WTC11 (cell line): Measurements from ENCODE around the gene UNC13C. TPM values are rescaled to one million over a fixed set of nuclear protein-coding genes. Genes with fewer than 3 reads are reported as not detected.

Experiments used
- ATAC-seq: fragments of 200-7000 bp; cut with Tn5 transposase; 2 replicates; pipeline ENCODE4 v1.10.0; 2021; ENCODE audit warnings: mild to moderate bottlenecking, moderate library complexity
- CTCF ChIA-PET: fragments of 300-600 bp; sonication (Branson Sonifier 250); formaldehyde crosslinking; loops from one replicate; lab custom pipeline; 2021; ENCODE audit warnings: antibody characterized with exemption; lab: Charles Lee
- POLR2A ChIA-PET: fragments of 350-600 bp; sonication (Branson Sonifier 250); formaldehyde crosslinking; loops from one replicate; lab custom pipeline; 2021; ENCODE audit warnings: antibody characterized with exemption; lab: Charles Lee
- DNase-seq: peaks from one replicate; pipeline ENCODE4 v3.0.0; 2021; ENCODE audit warnings: low spot score
- H3K27ac Mint-ChIP-seq: 2 replicates; pipeline ENCODE4 v1.8.0; 2021; ENCODE audit warnings: mixed read lengths
- H3K27me3 Mint-ChIP-seq: 2 replicates; pipeline ENCODE4 v1.8.0; 2021; ENCODE audit warnings: low read depth, mild to moderate bottlenecking, moderate library complexity, mixed read lengths
- H3K36me3 Mint-ChIP-seq: 2 replicates; pipeline ENCODE4 v1.8.0; 2021; ENCODE audit warnings: mixed read lengths
- H3K4me1 Mint-ChIP-seq: 2 replicates; pipeline ENCODE4 v1.8.0; 2022; ENCODE audit warnings: mixed read lengths
- H3K4me3 Mint-ChIP-seq: 2 replicates; pipeline ENCODE4 v1.8.0; 2021; ENCODE audit warnings: mild to moderate bottlenecking, moderate library complexity, mixed read lengths
- H3K9me3 Mint-ChIP-seq: 2 replicates; pipeline ENCODE4 v1.8.0; 2021; ENCODE audit warnings: mixed read lengths
- ARID4B ChIP-seq: sonication (generic); formaldehyde crosslinking; IDR thresholded peaks from 2 replicates; pipeline ENCODE4 v1.8.0; 2023; ENCODE audit warnings: missing genetic modification reagents, mild to moderate bottlenecking, borderline replicate concordance
- ATF2 ChIP-seq: sonication (generic); formaldehyde crosslinking; IDR thresholded peaks from 2 replicates; pipeline ENCODE4 v1.8.1; 2022; ENCODE audit warnings: low read depth, missing genetic modification reagents, borderline replicate concordance
- HMGXB4 ChIP-seq: sonication (generic); formaldehyde crosslinking; IDR thresholded peaks from 2 replicates; pipeline ENCODE4 v1.8.1; 2023; ENCODE audit warnings: mild to moderate bottlenecking, moderate library complexity, missing genetic modification reagents
- JAZF1 ChIP-seq: fragments of 250-450 bp; sonication (Bioruptor Pico); IDR thresholded peaks from 2 replicates; pipeline ENCODE4 v1.9.0; 2021; ENCODE audit warnings: moderate library complexity, mild to moderate bottlenecking, inconsistent platforms
- JUN ChIP-seq: sonication (generic); formaldehyde crosslinking; IDR thresholded peaks from 2 replicates; pipeline ENCODE4 v1.8.0; 2023; ENCODE audit warnings: mild to moderate bottlenecking, missing genetic modification reagents
- MLX ChIP-seq: sonication (generic); formaldehyde crosslinking; IDR thresholded peaks from 2 replicates; pipeline ENCODE4 v1.8.1; 2023; ENCODE audit warnings: mild to moderate bottlenecking, missing genetic modification reagents, moderate library complexity
- NR2C2 ChIP-seq: sonication (generic); formaldehyde crosslinking; IDR thresholded peaks from 2 replicates; pipeline ENCODE4 v1.8.0; 2022; ENCODE audit warnings: mild to moderate bottlenecking, missing genetic modification reagents
- RORB ChIP-seq: fragments of 250-450 bp; sonication (Bioruptor Pico); IDR thresholded peaks from 2 replicates; pipeline ENCODE4 v1.9.0; 2021; ENCODE audit warnings: mild to moderate bottlenecking
- SOX15 ChIP-seq: fragments of 250-450 bp; sonication (Bioruptor Pico); IDR thresholded peaks from 2 replicates; pipeline ENCODE4 v1.9.0; 2021; ENCODE audit warnings: mild to moderate bottlenecking
- TEAD4 ChIP-seq: sonication (generic); formaldehyde crosslinking; IDR thresholded peaks from 2 replicates; pipeline ENCODE4 v1.8.0; 2022; ENCODE audit warnings: mild to moderate bottlenecking, missing genetic modification reagents
- ZMAT4 ChIP-seq: fragments of 250-450 bp; sonication (Bioruptor Pico); IDR thresholded peaks from 2 replicates; pipeline ENCODE4 v1.9.0; 2021; ENCODE audit warnings: mild to moderate bottlenecking
- ZNF281 ChIP-seq: sonication (generic); formaldehyde crosslinking; IDR thresholded peaks from 2 replicates; pipeline ENCODE4 v1.8.0; 2023; ENCODE audit warnings: mild to moderate bottlenecking, missing genetic modification reagents
- ZNF512 ChIP-seq: sonication (generic); formaldehyde crosslinking; IDR thresholded peaks from 2 replicates; pipeline ENCODE4 v1.8.1; 2022; ENCODE audit warnings: missing genetic modification reagents, borderline replicate concordance
- ZNF532 ChIP-seq: fragments of 250-450 bp; sonication (Bioruptor Pico); IDR thresholded peaks from 2 replicates; pipeline ENCODE4 v1.9.0; 2021; ENCODE audit warnings: mild to moderate bottlenecking, borderline replicate concordance
- total RNA-seq: library from RNA; stranded (reverse); gene quantifications from 3 replicates; pipeline ENCODE4 v1.2.3, GENCODE V29; 2021

UNC13C gene
- total RNA-seq, 1 experiment from 2014 or later = 0.07 TPM

GRCh38 chr15:54582863-54583643, 604.8 kb downstream of the UNC13C start:
- ATAC-seq (no peak), DNase-seq (no peak)
- no peaks in the 10 kb centered on the region for H3K36me3 Mint-ChIP-seq
- POLR2A ChIA-PET = no interaction called here
- no peaks in the 10 kb centered on the region for H3K4me1 Mint-ChIP-seq
- H3K4me3 Mint-ChIP-seq = no peak overlapping the region
- TF ChIP-seq ZNF512 (CRISPR knock-in tag) (no peak), JAZF1 (CRISPR knock-in tag) (no peak), ZNF532 (CRISPR knock-in tag) (no peak), SOX15 (CRISPR knock-in tag) (no peak), MLX (CRISPR knock-in tag) (no peak), NR2C2 (CRISPR knock-in tag) (no peak), ARID4B (CRISPR knock-in tag) (no peak), ZNF281 (CRISPR knock-in tag) (no peak), ZMAT4 (CRISPR knock-in tag) (no peak), JUN (CRISPR knock-in tag) (no peak), ATF2 (CRISPR knock-in tag) (no peak), TEAD4 (no peak), HMGXB4 (CRISPR knock-in tag) (no peak), RORB (CRISPR knock-in tag) (no peak)
- no peak overlapping the region for H3K27ac Mint-ChIP-seq
- CTCF ChIA-PET = interaction anchor here (1.5 kb wide), 1 partner anchor 11 kb away, joined by 6 read pairs; no protein-coding TSS in a partner anchor
- H3K9me3 Mint-ChIP-seq = peaks cover 5% of the 10 kb centered on the region
- no peaks in the 10 kb centered on the region for H3K27me3 Mint-ChIP-seq
